ENCODE measurements around the gene MBD4.

MBD4 gene

GRCh38 chr3:129473067-129473768, 33.5 kb upstream of the MBD4 start:
- TF ChIP-seq, protein P1, sequence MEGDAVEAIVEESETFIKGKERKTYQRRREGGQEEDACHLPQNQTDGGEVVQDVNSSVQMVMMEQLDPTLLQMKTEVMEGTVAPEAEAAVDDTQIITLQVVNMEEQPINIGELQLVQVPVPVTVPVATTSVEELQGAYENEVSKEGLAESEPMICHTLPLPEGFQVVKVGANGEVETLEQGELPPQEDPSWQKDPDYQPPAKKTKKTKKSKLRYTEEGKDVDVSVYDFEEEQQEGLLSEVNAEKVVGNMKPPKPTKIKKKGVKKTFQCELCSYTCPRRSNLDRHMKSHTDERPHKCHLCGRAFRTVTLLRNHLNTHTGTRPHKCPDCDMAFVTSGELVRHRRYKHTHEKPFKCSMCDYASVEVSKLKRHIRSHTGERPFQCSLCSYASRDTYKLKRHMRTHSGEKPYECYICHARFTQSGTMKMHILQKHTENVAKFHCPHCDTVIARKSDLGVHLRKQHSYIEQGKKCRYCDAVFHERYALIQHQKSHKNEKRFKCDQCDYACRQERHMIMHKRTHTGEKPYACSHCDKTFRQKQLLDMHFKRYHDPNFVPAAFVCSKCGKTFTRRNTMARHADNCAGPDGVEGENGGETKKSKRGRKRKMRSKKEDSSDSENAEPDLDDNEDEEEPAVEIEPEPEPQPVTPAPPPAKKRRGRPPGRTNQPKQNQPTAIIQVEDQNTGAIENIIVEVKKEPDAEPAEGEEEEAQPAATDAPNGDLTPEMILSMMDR (conservative IDR thresholded peaks at IDR 0.05; ENCODE audit: low read depth, low read length) = no peak
- Histone ChIP-seq H2AFZ (ENCODE audit: low read depth) (no peak overlapping the region), H3K79me2 (ENCODE audit: insufficient read depth, low read depth) (no peaks in the 10 kb centered on the region), H4K20me1 (ENCODE audit: insufficient read depth) (no peaks in the 10 kb centered on the region), H3K27ac (no peak overlapping the region), H3K9ac (no peak overlapping the region), H3K27me3 (ENCODE audit: insufficient read depth, low read depth) (no peaks in the 10 kb centered on the region), H3K4me2 (no peak overlapping the region), H3K4me1 (ENCODE audit: low read depth, poor library complexity, severe bottlenecking) (no peaks in the 10 kb centered on the region), H3K4me3 (IDR thresholded peaks at IDR 0.05; ENCODE audit: insufficient read depth, low read depth, low read length) (no peak overlapping the region), H3K36me3 (ENCODE audit: insufficient read depth) (no peaks in the 10 kb centered on the region; the same call in 1 of the 2 replicates)

DNA sequence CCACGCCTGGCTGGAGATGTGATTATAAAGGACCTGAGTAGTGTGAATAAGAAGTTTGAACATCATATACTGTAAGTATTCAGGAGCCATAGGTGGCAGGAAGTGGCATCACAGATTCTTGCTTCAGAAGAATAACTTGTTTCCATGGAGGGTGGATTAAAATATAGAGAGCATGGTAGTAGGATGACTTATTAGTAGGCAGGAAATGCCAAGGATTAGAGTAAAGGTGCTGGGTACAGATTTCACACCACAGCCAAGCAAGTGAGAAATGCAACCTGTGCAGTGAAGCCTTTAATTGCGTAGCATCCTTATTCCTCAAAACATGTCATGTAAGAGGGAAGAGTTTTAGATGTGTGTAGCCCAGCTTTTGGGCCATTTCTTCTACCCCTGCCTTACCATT, 31.1 kb upstream of the MBD4 start:
- no peak overlapping the region for H3K4me2 ChIP-seq
- H3K27me3 ChIP-seq (ENCODE audit: insufficient read depth, low read depth) = no peaks in the 10 kb centered on the region
- H3K79me2 ChIP-seq (ENCODE audit: insufficient read depth, low read depth) = no peaks in the 10 kb centered on the region
- no peak overlapping the region for H3K27ac ChIP-seq
- H3K36me3 ChIP-seq (ENCODE audit: insufficient read depth) = no peaks in the 10 kb centered on the region; the same call in 1 of the 2 replicates
- no peak overlapping the region for H3K9ac ChIP-seq
- no peak overlapping the region for H3K4me3 ChIP-seq (IDR thresholded peaks at IDR 0.05; ENCODE audit: insufficient read depth, low read depth, low read length)
- no peak overlapping the region for H2AFZ ChIP-seq (ENCODE audit: low read depth)
- H3K4me1 ChIP-seq (ENCODE audit: low read depth, poor library complexity, severe bottlenecking) = no peaks in the 10 kb centered on the region
- TF ChIP-seq, protein P1 (conservative IDR thresholded peaks at IDR 0.05; ENCODE audit: low read depth, low read length) = no peak
- no peaks in the 10 kb centered on the region for H4K20me1 ChIP-seq (ENCODE audit: insufficient read depth)

- Histone ChIP-seq H3K4me1 (ENCODE audit: low read depth, poor library complexity, severe bottlenecking) (no peaks in the 10 kb centered on the region), H4K20me1 (ENCODE audit: insufficient read depth) (no peaks in the 10 kb centered on the region), H3K9ac (no peak overlapping the region), H2AFZ (ENCODE audit: low read depth) (no peak overlapping the region), H3K36me3 (ENCODE audit: insufficient read depth) (no peaks in the 10 kb centered on the region; the same call in 1 of the 2 replicates), H3K79me2 (ENCODE audit: insufficient read depth, low read depth) (no peaks in the 10 kb centered on the region), H3K27ac (no peak overlapping the region), H3K27me3 (ENCODE audit: insufficient read depth, low read depth) (no peaks in the 10 kb centered on the region), H3K4me3 (IDR thresholded peaks at IDR 0.05; ENCODE audit: insufficient read depth, low read depth, low read length) (no peak overlapping the region), H3K4me2 (no peak overlapping the region)
- TF ChIP-seq, protein P1 (conservative IDR thresholded peaks at IDR 0.05; ENCODE audit: low read depth, low read length) = no peak
These were observed 29.3 kb upstream of the MBD4 start for GRCh38 chr3:129469026-129469425.

GRCh38 chr3:129467932-129468331, 28.2 kb upstream of the MBD4 start:
- H3K9ac ChIP-seq = no peak overlapping the region
- no peak overlapping the region for H3K4me3 ChIP-seq (IDR thresholded peaks at IDR 0.05; ENCODE audit: insufficient read depth, low read depth, low read length)
- no peak overlapping the region for H2AFZ ChIP-seq (ENCODE audit: low read depth)
- no peak overlapping the region for H3K27ac ChIP-seq
- H3K4me2 ChIP-seq = no peak overlapping the region
- no peaks in the 10 kb centered on the region for H3K79me2 ChIP-seq (ENCODE audit: insufficient read depth, low read depth)
- no peaks in the 10 kb centered on the region for H3K4me1 ChIP-seq (ENCODE audit: low read depth, poor library complexity, severe bottlenecking)
- no peaks in the 10 kb centered on the region for H4K20me1 ChIP-seq (ENCODE audit: insufficient read depth)
- TF ChIP-seq, protein P1 (conservative IDR thresholded peaks at IDR 0.05; ENCODE audit: low read depth, low read length) = no peak
- H3K36me3 ChIP-seq (ENCODE audit: insufficient read depth) = no peaks in the 10 kb centered on the region; the same call in 1 of the 2 replicates
- no peaks in the 10 kb centered on the region for H3K27me3 ChIP-seq (ENCODE audit: insufficient read depth, low read depth)

Data from KMS-11 (cell line).